Hepatocyte (in vitro differentiated cells): ENCODE results near the gene PARP8. TPM values are rescaled to one million over a fixed set of nuclear protein-coding genes. Genes with fewer than 3 reads are reported as not detected.

Experiments
- DNase-seq: peaks from one replicate; pipeline ENCODE4 v3.0.0-alpha.2; 2016; ENCODE audit warnings: low spot score
- H2AFZ ChIP-seq: fragments of 200-600 bp; sonication (generic); 2 replicates; pipeline ENCODE4 v1.6.0; 2016; ENCODE audit warnings: antibody characterized with exemption, mild to moderate bottlenecking
- H3K27ac ChIP-seq: fragments of 200-600 bp; sonication (generic); 2 replicates; pipeline ENCODE4 v1.5.1; 2016; ENCODE audit warnings: mild to moderate bottlenecking
- H3K27me3 ChIP-seq: fragments of 200-600 bp; sonication (generic); 2 replicates; pipeline ENCODE4 v1.6.1; 2016
- H3K36me3 ChIP-seq: fragments of 200-600 bp; sonication (generic); replicated peaks from 2 replicates; pipeline ENCODE4 v1.5.1; 2016; ENCODE audit warnings: low read depth; ENCODE audit not compliant: insufficient read depth
- H3K4me1 ChIP-seq: fragments of 200-600 bp; sonication (generic); 2 replicates; pipeline ENCODE4 v1.5.1; 2016; ENCODE audit warnings: mild to moderate bottlenecking, moderate library complexity; ENCODE audit not compliant: insufficient read depth
- H3K4me2 ChIP-seq: fragments of 200-600 bp; sonication (generic); 2 replicates; pipeline ENCODE4 v1.6.0; 2016
- H3K4me3 ChIP-seq: fragments of 200-600 bp; sonication (generic); 2 replicates; pipeline ENCODE4 v1.5.1; 2016; ENCODE audit warnings: mild to moderate bottlenecking
- H3K79me2 ChIP-seq: fragments of 200-600 bp; sonication (generic); 2 replicates; pipeline ENCODE4 v1.6.0; 2017; ENCODE audit warnings: mild to moderate bottlenecking
- H3K9me2 ChIP-seq: fragments of 200-600 bp; sonication (generic); replicated peaks from 2 replicates; pipeline ENCODE4 v1.6.0; 2017; ENCODE audit warnings: mild to moderate bottlenecking; ENCODE audit not compliant: insufficient read depth
- H3K9me3 ChIP-seq: fragments of 200-600 bp; sonication (generic); 2 replicates; pipeline ENCODE4 v1.5.1; 2016; ENCODE audit warnings: low read depth, mild to moderate bottlenecking
- H4K20me1 ChIP-seq: fragments of 200-600 bp; sonication (generic); 2 replicates; pipeline ENCODE4 v1.6.0; 2016; ENCODE audit warnings: mild to moderate bottlenecking; ENCODE audit not compliant: insufficient read depth, poor library complexity, severe bottlenecking
- EZH2 ChIP-seq: fragments of 200-600 bp; sonication (generic); IDR thresholded peaks from 2 replicates; pipeline ENCODE4 v1.6.1; 2016; ENCODE audit warnings: antibody characterized with exemption, mild to moderate bottlenecking, borderline replicate concordance
- EZH2phosphoT487 ChIP-seq: fragments of 200-600 bp; sonication (generic); IDR thresholded peaks from one replicate; pipeline ENCODE4 v1.6.1; 2018; ENCODE audit warnings: antibody characterized with exemption, mild to moderate bottlenecking, low read depth, moderate library complexity; ENCODE audit not compliant: unreplicated experiment, severe bottlenecking
- WGBS: methylation state at CpG from one replicate; pipeline ENCODE4 v1.1.6; 2016; ENCODE audit warnings: low lambda C conversion rate; ENCODE audit errors: missing lambda C conversion rate; 5-methylcytosine and 5-hydroxymethylcytosine counted together
- polyA plus RNA-seq: library from polyadenylated mRNA; unstranded; fragments of >200 nt; fragmentation: Nextera tagmentation; extraction: Ambion mirVana; gene quantifications from 2 replicates; pipeline ENCODE4 v1.2.1, GENCODE V29; 2016
- total RNA-seq: library from RNA; depleted of rRNA; stranded (reverse); fragments of >200 nt; gene quantifications from 2 replicates; pipeline ENCODE4 v1.2.3, GENCODE V29; 2014
- TF ChIP-seq, protein P1 (sequence below): fragments of 200-600 bp; sonication (generic); IDR thresholded peaks from 2 replicates; pipeline ENCODE4 v1.5.1; 2016; ENCODE audit warnings: antibody characterized with exemption, mild to moderate bottlenecking; ENCODE audit not compliant: poor library complexity

The PARP8 gene
- total and polyA plus RNA-seq, 2 experiments from 2014 or later: 11.9 to 18.0 TPM

DNA sequence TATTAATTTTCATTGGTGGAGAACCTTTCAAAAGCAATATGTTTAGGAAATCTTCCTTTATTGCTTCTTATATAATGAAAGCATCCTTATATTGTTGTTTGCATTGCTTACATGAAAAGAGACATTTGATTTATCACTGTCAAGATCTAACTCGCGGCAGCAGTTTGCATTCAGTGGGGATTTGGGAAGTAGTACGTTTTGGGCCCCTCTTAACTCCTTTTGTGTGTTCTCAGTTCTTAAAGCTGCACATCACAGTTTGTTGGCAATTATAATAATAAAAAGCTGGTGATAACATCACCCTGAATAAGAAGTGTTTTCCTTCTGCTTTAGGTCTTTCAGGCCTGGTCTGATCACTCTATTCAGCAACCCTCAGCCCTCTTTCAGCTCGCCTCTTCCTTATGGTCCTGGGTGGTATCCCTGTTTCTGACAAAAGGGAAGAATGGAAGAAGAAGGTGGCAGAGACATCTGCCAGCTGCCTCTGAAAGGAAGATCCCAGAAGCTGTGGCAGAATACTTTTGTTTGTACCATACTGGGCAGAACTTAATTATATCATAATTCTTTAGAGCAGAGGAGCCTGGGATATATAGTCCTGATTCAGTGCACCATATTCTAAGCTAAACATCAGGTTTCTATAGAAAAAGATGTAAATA lies 53.7 kb downstream of the PARP8 start:
- no peaks in the 10 kb centered on the region for H4K20me1 ChIP-seq
- TF ChIP-seq, protein P1, sequence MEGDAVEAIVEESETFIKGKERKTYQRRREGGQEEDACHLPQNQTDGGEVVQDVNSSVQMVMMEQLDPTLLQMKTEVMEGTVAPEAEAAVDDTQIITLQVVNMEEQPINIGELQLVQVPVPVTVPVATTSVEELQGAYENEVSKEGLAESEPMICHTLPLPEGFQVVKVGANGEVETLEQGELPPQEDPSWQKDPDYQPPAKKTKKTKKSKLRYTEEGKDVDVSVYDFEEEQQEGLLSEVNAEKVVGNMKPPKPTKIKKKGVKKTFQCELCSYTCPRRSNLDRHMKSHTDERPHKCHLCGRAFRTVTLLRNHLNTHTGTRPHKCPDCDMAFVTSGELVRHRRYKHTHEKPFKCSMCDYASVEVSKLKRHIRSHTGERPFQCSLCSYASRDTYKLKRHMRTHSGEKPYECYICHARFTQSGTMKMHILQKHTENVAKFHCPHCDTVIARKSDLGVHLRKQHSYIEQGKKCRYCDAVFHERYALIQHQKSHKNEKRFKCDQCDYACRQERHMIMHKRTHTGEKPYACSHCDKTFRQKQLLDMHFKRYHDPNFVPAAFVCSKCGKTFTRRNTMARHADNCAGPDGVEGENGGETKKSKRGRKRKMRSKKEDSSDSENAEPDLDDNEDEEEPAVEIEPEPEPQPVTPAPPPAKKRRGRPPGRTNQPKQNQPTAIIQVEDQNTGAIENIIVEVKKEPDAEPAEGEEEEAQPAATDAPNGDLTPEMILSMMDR: no peak
- TF ChIP-seq EZH2 (no peak), EZH2phosphoT487 (no peak)
- H3K27me3 ChIP-seq: no peaks in the 10 kb centered on the region
- no peaks in the 10 kb centered on the region for H3K9me3 ChIP-seq
- DNase-seq: no peak
- no peaks in the 10 kb centered on the region for H3K9me2 ChIP-seq
- H3K4me3 ChIP-seq: no peak overlapping the region
- H3K4me2 ChIP-seq: no peak overlapping the region
- no peaks in the 10 kb centered on the region for H3K4me1 ChIP-seq
- H2AFZ ChIP-seq: no peak overlapping the region
- no peaks in the 10 kb centered on the region for H3K36me3 ChIP-seq
- WGBS: 61% methylated on average over 4 of the region's 4 CpGs
- no peak overlapping the region for H3K27ac ChIP-seq
- H3K79me2 ChIP-seq: peaks cover 43% of the 10 kb centered on the region

DNA sequence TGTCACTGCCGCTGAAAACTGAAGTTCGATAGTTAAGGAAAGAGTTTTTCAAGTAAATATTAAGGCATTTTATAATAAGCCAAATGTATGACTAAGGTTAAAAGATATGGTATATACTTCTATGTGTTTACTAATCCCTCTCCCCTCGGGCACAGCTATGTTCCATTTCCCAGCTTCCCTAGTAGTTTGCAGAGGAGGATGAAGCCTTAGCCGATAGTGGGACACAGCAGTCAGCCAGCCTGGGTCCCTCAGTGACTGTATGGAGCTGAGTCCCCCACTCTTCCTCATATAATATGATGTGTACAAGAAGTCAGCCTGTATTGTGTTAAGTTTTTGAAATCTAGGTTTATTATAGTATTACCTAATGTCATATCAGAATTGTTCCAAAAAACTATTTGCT lies 55.8 kb downstream of the PARP8 start:
- no peaks in the 10 kb centered on the region for H3K9me2 ChIP-seq
- H4K20me1 ChIP-seq: no peaks in the 10 kb centered on the region
- no peaks in the 10 kb centered on the region for H3K36me3 ChIP-seq
- H3K4me1 ChIP-seq: no peaks in the 10 kb centered on the region
- no peaks in the 10 kb centered on the region for H3K27me3 ChIP-seq
- 78% methylated on average over 4 of the region's 4 CpGs for WGBS
- TF ChIP-seq EZH2phosphoT487: no peak
- TF ChIP-seq, protein P1: no peak
- no peak for TF ChIP-seq EZH2
- H3K4me3 ChIP-seq: no peak overlapping the region
- peaks cover 51% of the 10 kb centered on the region for H3K79me2 ChIP-seq
- no peak overlapping the region for H2AFZ ChIP-seq
- DNase-seq: no peak
- H3K9me3 ChIP-seq: no peaks in the 10 kb centered on the region
- H3K27ac ChIP-seq: no peak overlapping the region
- no peak overlapping the region for H3K4me2 ChIP-seq

DNA sequence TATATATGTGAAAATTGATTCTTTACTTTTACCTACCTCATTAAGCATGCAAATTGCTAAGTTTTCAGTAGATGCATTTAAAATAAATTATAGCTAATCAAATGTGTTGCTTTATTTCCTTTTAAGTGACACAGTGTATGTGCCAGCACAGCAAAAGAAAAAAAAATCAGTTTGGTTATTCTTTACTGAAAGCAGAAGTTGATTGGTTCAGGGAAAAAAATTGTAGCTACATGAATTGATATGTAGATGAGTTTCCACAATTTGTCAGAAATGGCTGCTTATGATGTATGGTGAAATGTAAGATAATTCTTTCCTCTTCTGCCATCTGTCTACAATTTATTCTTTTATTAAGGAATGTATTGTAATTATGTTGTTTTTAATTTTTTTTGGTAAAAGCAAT lies 57.8 kb downstream of the PARP8 start:
- Histone ChIP-seq H4K20me1 (no peaks in the 10 kb centered on the region), H3K4me2 (no peak overlapping the region), H3K9me3 (no peaks in the 10 kb centered on the region), H3K9me2 (no peaks in the 10 kb centered on the region), H2AFZ (no peak overlapping the region), H3K79me2 (peaks cover 61% of the 10 kb centered on the region), H3K4me1 (no peaks in the 10 kb centered on the region), H3K27me3 (no peaks in the 10 kb centered on the region), H3K36me3 (no peaks in the 10 kb centered on the region), H3K4me3 (no peak overlapping the region), H3K27ac (no peak overlapping the region)
- no peak for TF ChIP-seq EZH2phosphoT487
- TF ChIP-seq, protein P1: no peak
- TF ChIP-seq EZH2: no peak
- no peak for DNase-seq
